GM12864 (cell line): Measurements from ENCODE around the gene GPR146.
"Not testable (repeated sequence)": the region's sequence is repeated elsewhere in the genome, so short reads cannot be mapped to it uniquely, and the experiment has no call there.

Experiments
- DNase-seq: peaks from one replicate; pipeline ENCODE4 v3.0.0-alpha.2; 2011; ENCODE audit warnings: low read depth
- H3K4me3 ChIP-seq: 2 replicates; pipeline ENCODE4 v1.5.1; 2011; ENCODE audit warnings: mild to moderate bottlenecking, low read depth, low read length, control low read depth
- TF ChIP-seq, protein P1 (sequence below): IDR thresholded peaks from 2 replicates; pipeline ENCODE4 v1.5.1; 2011; ENCODE audit warnings: low read depth, mild to moderate bottlenecking, moderate library complexity, low read length, control low read depth, inconsistent platforms; ENCODE audit errors: missing control alignments

GPR146 gene

GRCh38 chr7:999149-999879 is 45.0 kb upstream of the GPR146 start:
- TF ChIP-seq, protein P1, sequence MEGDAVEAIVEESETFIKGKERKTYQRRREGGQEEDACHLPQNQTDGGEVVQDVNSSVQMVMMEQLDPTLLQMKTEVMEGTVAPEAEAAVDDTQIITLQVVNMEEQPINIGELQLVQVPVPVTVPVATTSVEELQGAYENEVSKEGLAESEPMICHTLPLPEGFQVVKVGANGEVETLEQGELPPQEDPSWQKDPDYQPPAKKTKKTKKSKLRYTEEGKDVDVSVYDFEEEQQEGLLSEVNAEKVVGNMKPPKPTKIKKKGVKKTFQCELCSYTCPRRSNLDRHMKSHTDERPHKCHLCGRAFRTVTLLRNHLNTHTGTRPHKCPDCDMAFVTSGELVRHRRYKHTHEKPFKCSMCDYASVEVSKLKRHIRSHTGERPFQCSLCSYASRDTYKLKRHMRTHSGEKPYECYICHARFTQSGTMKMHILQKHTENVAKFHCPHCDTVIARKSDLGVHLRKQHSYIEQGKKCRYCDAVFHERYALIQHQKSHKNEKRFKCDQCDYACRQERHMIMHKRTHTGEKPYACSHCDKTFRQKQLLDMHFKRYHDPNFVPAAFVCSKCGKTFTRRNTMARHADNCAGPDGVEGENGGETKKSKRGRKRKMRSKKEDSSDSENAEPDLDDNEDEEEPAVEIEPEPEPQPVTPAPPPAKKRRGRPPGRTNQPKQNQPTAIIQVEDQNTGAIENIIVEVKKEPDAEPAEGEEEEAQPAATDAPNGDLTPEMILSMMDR: no peak
- no peak for DNase-seq
- H3K4me3 ChIP-seq: peak overlapping the region; percentile 6

DNA sequence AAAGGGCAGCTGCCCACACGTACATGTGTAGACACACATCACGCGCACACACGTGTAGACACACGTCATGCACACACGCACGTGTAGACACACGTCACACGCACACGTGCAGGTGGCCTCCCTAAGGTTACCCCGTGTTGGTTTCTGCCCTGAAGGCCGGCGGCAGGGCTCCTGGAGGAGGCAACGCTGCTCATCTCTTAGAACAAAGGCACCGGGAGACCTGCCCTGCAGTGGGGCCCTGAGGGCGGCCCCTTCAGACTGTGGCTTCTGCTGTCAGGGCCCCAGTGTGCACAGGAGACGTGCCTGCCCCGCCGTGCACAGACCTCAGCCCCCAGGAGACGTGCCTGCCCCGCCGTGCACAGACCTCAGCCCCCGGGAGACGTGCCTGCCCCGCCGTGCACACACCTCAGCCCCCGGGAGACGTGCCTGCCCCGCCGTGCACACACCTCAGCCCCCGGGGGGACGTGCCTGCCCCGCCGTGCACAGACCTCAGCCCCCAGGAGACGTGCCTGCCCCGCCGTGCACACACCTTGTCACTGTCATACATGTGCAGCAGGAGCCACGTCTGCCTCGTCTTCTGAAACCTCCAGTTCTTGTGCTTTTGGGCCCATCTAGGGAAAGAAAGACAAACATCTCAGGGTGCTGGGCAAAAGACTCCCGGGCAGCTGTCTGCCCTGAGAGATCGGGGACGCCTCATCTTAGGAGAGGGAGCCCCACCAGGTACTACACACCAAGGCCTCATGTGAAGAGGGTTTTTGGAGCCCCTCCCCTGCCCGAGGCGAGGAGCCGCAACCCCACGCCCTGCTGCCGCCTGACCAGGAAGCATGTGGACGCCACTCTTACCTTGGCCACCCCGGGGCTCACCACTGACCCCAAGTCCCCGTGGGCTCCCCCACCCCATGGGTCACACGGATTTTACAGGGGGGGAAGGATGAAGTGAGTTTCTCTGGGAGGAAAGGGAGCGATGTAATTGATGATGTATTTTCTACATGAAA is 44.1 kb upstream of the GPR146 start:
- peak; percentile 68 for DNase-seq
- peak overlapping the region; percentile 1; the same call in 1 of the 2 replicates for H3K4me3 ChIP-seq
- TF ChIP-seq, protein P1: no peak

DNA sequence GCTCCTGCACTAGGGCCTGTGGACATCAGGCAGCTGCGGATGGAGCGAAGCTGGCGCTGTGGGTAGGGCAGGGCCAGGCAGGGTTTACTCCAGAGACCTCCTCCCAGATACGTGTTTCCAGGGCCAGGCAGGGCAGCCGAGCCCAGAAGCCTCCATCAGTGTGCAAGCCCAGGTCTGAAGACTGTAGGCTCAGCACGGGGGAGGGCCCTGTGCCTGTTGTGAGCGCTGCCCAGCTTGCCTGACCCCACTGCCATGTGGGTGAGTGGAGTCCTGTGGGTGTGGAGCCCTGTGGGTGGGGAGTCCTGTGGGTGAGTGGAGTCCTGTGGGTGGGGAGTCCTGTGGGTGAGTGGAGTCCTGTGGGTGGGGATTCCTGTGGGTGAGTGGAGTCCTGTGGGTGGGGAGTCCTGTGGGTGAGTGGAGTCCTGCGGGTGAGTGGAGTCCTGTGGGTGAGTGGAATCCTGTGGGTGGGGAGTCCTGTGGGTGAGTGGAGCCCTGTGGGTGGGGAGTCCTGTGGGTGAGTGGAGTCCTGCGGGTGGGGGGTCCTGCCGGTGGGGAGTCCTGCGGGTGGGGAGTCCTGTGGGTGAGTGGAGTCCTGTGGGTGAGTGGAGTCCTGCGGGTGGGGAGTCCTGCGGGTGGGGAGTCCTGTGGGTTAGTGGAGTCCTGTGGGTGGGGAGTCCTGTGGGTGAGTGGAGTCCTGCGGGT is 43.1 kb upstream of the GPR146 start:
- DNase-seq: not testable (repeated sequence)
- H3K4me3 ChIP-seq: peak overlapping the region; percentile 1; the same call in 1 of the 2 replicates

- not testable (repeated sequence) for DNase-seq, H3K4me3 ChIP-seq
These were observed 42.3 kb upstream of the GPR146 start for GRCh38 chr7:1002026-1002425.

GRCh38 chr7:1002445-1002844 is 41.9 kb upstream of the GPR146 start:
- DNase-seq: not testable (repeated sequence)

DNA sequence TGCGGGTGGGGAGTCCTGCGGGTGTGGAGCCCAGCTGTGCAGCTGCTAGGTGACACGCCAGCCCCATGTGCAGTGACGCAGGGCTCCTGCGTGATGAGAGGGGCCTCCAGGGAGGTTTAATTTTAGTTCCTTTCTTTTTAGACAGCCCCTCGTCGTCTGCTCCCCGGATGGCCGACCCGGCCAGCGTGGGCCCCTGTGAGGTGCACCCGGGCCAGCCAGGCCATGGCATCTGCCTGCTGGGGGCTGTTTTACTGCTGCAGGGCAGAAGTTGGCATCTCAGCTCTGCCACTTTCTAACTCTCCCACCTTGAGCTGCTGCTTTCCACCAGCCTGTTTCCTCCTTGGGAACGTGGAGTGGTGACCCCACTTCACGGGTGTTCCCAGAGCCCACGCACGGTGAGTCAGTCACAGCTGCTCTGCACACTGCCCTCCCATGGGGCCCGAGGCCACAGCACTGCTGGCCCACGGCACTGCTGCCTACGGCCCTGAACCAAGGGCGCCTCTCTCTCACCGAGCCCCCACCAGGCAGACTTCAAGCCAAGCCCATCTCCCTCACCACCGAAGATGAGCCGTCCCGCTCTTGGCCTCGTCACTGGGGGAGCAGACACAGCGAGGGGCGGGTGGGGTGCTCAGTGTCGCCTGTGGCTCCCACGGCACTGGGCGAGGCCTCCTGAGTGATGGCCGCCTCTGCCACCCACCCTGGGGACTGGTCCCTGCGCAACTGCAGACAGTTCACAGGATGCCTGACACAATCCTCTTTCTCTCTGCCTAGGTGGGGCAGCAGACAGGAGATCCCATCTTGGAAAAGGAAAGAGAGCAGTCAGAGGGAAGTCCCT is 40.1 kb upstream of the GPR146 start:
- TF ChIP-seq, protein P1: no peak
- peak overlapping the region; percentile 12; the same call in 1 of the 2 replicates for H3K4me3 ChIP-seq
- no peak for DNase-seq

More at GRCh38 chr7:1002445-1002844, 41.9 kb upstream of the GPR146 start:
- not testable (repeated sequence) for H3K4me3 ChIP-seq

- H3K4me3 ChIP-seq: no peak overlapping the region
- TF ChIP-seq, protein P1: no peak
- DNase-seq: no peak
These were observed 39.0 kb upstream of the GPR146 start for GRCh38 chr7:1005303-1005702.
